Measurements from ENCODE around the gene FCN1. TPM values are rescaled to one million over a fixed set of nuclear protein-coding genes. Genes with fewer than 3 reads are reported as not detected.

Gene FCN1
- total RNA-seq, 4 donors from 2014 or later = 1.3 to 27.0 (median 10.9) TPM

GRCh38 chr9:134963546-134963945 lies 45.8 kb upstream of the FCN1 start:
- DNase-seq (ENCODE audit: low spot score) (no peak), ATAC-seq (ENCODE audit: low FRiP score) (no peak)
- TF ChIP-seq CTCF (IDR thresholded peaks at IDR 0.05) = no peak

GRCh38 chr9:134962973-134963364 lies 45.3 kb upstream of the FCN1 start:
- ATAC-seq (ENCODE audit: low FRiP score) (no peak), DNase-seq (ENCODE audit: low spot score) (no peak)
- no peak for TF ChIP-seq CTCF (IDR thresholded peaks at IDR 0.05)

GRCh38 chr9:134962065-134962972 lies 44.6 kb upstream of the FCN1 start:
- no peak for ATAC-seq (ENCODE audit: low FRiP score)
- DNase-seq (ENCODE audit: low spot score) = no peak
- TF ChIP-seq CTCF (IDR thresholded peaks at IDR 0.05) = no peak

GRCh38 chr9:134961331-134962064 lies 43.8 kb upstream of the FCN1 start:
- DNase-seq (ENCODE audit: low spot score) (no peak), ATAC-seq (ENCODE audit: low FRiP score) (no peak)
- TF ChIP-seq CTCF (IDR thresholded peaks at IDR 0.05) = no peak

GRCh38 chr9:134960701-134961181 lies 43.0 kb upstream of the FCN1 start:
- TF ChIP-seq CTCF (IDR thresholded peaks at IDR 0.05) = no peak
- ATAC-seq (ENCODE audit: low FRiP score) (no peak), DNase-seq (ENCODE audit: low spot score) (no peak)

- no peak for TF ChIP-seq CTCF (IDR thresholded peaks at IDR 0.05)
- DNase-seq (ENCODE audit: low spot score) = no peak
- no peak for ATAC-seq (ENCODE audit: low FRiP score)
Observed at GRCh38 chr9:134959971-134960310, 42.2 kb upstream of the FCN1 start.

Measured in omental fat pad (tissue), 4 donors.